Measurements from ENCODE around the gene MIEF2. TPM values are rescaled to one million over a fixed set of nuclear protein-coding genes. Genes with fewer than 3 reads are reported as not detected.

The MIEF2 gene
- polyA plus RNA-seq, 2 of the 4 experiments (the other 2 are of a cell fraction): 3.7 to 8.5 TPM

- Histone ChIP-seq H3K27ac (no peak overlapping the region), H3K4me3 (no peak overlapping the region), H3K4me1 (peaks cover 11% of the 10 kb centered on the region), H3K4me2 (no peak overlapping the region), H3K9me3 (no peaks in the 10 kb centered on the region)
- no peak for FAIRE-seq
- no peak for DNase-seq (ENCODE audit: low read depth in 1 of 2, low spot score in 1 of 2)
- ChIA-PET CTCF (interaction anchor here (1.6 kb wide), 1 partner anchor 19 kb away, joined by 6 read pairs; no protein-coding TSS in a partner anchor), POLR2A (no interaction called here)
- WGBS (ENCODE audit: missing lambda C conversion rate): 83% methylated on average over 10 of the region's 10 CpGs
- TF ChIP-seq HEYL (CRISPR knock-in tag; IDR thresholded peaks at IDR 0.05) (no peak), KDM1A (IDR thresholded peaks at IDR 0.05; ENCODE audit: low read depth) (0 out of 2 replicates have a peak, but pooled peaks have one; percentile 24)
- no peak for ATAC-seq
Measured at GRCh38 chr17:18228176-18228682, 32.2 kb upstream of the MIEF2 start.

DNA sequence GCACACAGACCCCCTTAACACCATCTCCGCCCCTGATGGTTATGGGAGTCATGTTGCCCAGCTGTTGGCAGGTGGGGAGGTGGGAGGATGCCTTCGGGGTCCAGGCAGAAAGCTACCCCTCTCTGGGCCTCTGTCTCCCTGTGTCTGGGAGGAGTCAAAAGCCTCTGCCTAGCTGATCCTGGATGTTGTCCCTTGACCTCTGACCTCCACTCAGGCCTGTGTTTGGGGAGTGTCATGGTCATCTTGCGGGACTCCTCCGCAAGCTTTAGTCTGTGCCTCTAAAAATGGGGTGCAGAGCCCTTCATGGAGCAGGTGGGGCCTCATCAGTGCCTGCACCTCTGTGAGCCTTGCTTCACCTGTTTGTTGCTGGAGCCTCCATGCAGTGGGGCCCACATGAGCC is 31.2 kb upstream of the MIEF2 start:
- no peaks in the 10 kb centered on the region for H3K9me3 ChIP-seq
- POLR2A ChIA-PET: no interaction called here
- no peak overlapping the region for H3K4me2 ChIP-seq
- TF ChIP-seq CHD4 (IDR thresholded peaks at IDR 0.05; ENCODE audit: borderline replicate concordance): no peak
- no peak for TF ChIP-seq KDM5A (IDR thresholded peaks at IDR 0.05)
- TF ChIP-seq, protein P1, sequence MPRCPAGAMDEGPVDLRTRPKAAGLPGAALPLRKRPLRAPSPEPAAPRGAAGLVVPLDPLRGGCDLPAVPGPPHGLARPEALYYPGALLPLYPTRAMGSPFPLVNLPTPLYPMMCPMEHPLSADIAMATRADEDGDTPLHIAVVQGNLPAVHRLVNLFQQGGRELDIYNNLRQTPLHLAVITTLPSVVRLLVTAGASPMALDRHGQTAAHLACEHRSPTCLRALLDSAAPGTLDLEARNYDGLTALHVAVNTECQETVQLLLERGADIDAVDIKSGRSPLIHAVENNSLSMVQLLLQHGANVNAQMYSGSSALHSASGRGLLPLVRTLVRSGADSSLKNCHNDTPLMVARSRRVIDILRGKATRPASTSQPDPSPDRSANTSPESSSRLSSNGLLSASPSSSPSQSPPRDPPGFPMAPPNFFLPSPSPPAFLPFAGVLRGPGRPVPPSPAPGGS (IDR thresholded peaks at IDR 0.05): no peak
- no peak for TF ChIP-seq HDAC2 (IDR thresholded peaks at IDR 0.05)
- TF ChIP-seq JUN (IDR thresholded peaks at IDR 0.05): no peak
- no peak for TF ChIP-seq TP53 (CRISPR knock-in tag; IDR thresholded peaks at IDR 0.05)
- no peak for TF ChIP-seq SREBF2 (IDR thresholded peaks at IDR 0.05)
- TF ChIP-seq HEYL (CRISPR knock-in tag; IDR thresholded peaks at IDR 0.05): no peak
- no peak for TF ChIP-seq RAD21 (conservative IDR thresholded peaks at IDR 0.05 in 1 of 2, IDR thresholded peaks at IDR 0.05 in 1 of 2)
- no peak for TF ChIP-seq SMC3 (IDR thresholded peaks at IDR 0.05)
- no peak for TF ChIP-seq RNF2 (IDR thresholded peaks at IDR 0.05; ENCODE audit: borderline replicate concordance, low read depth)
- no peak for TF ChIP-seq ESRRA (IDR thresholded peaks at IDR 0.05; ENCODE audit: borderline replicate concordance, low read length)
- TF ChIP-seq REST (IDR thresholded peaks at IDR 0.05): no peak
- no peak for TF ChIP-seq MAFK (IDR thresholded peaks at IDR 0.05; ENCODE audit: partially characterized antibody)
- TF ChIP-seq, protein P2, sequence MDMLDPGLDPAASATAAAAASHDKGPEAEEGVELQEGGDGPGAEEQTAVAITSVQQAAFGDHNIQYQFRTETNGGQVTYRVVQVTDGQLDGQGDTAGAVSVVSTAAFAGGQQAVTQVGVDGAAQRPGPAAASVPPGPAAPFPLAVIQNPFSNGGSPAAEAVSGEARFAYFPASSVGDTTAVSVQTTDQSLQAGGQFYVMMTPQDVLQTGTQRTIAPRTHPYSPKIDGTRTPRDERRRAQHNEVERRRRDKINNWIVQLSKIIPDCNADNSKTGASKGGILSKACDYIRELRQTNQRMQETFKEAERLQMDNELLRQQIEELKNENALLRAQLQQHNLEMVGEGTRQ (IDR thresholded peaks at IDR 0.05): no peak
- TF ChIP-seq HMGXB4 (CRISPR knock-in tag; IDR thresholded peaks at IDR 0.05; ENCODE audit: borderline replicate concordance): no peak
- TF ChIP-seq BHLHE40 (IDR thresholded peaks at IDR 0.05; ENCODE audit: low read depth, low read length): no peak
- TF ChIP-seq ZFP36 (IDR thresholded peaks at IDR 0.05; ENCODE audit: borderline replicate concordance, partially characterized antibody): no peak
- no peak for TF ChIP-seq FOSB (CRISPR knock-in tag; IDR thresholded peaks at IDR 0.05)
- no peak overlapping the region for H3K4me3 ChIP-seq
- H3K4me1 ChIP-seq: peaks cover 11% of the 10 kb centered on the region
- no peak overlapping the region for H3K27ac ChIP-seq
- no peak for FAIRE-seq
- WGBS (ENCODE audit: missing lambda C conversion rate): 84% methylated on average over 4 of the region's 4 CpGs
- CTCF ChIA-PET: interaction anchor here (1.1 to 12.1 kb wide), 4 partner anchors 11 to 118 kb away, joined by 3 to 103 read pairs (median 20); no protein-coding TSS in a partner anchor
- DNase-seq (ENCODE audit: low read depth in 1 of 2, low spot score in 1 of 2): no peak
- no peak for ATAC-seq

Measured in A549 (cell line).